GM19468 (cell line): ENCODE measurements around the gene MCUB.
"Not testable (repeated sequence)": the region's sequence is repeated elsewhere in the genome, so short reads cannot be mapped to it uniquely, and the experiment has no call there.

Experiments used
- ATAC-seq: cut with Tn5 transposase; IDR thresholded peaks from one replicate; pipeline ENCODE4 v1.9.1; 2021; ENCODE audit warnings: mild to moderate bottlenecking, moderate library complexity, moderate number of reproducible peaks; ENCODE audit not compliant: unreplicated experiment; ENCODE audit errors: extremely low read depth

The MCUB gene

GRCh38 chr4:109559983-109560686, at the start of gene MCUB:
TSS of gene MCUB (plus strand) at chr4:109560246. CDS start at chr4:109560338, 92 bp downstream.
- ATAC-seq, result peak; percentile 89

- ATAC-seq, result no peak
Measured at GRCh38 chr4:109510687-109511086, 49.4 kb upstream of the MCUB start.

GRCh38 chr4:109511414-109511813, 48.6 kb upstream of the MCUB start:
- ATAC-seq, result no peak

- not testable (repeated sequence) for ATAC-seq
Measured at GRCh38 chr4:109513368-109513767, 46.7 kb upstream of the MCUB start.

GRCh38 chr4:109532182-109532581, 27.9 kb upstream of the MCUB start:
- ATAC-seq, result no peak

GRCh38 chr4:109545401-109545800, 14.6 kb upstream of the MCUB start:
- no peak for ATAC-seq

- ATAC-seq, result no peak
Measured at GRCh38 chr4:109547394-109547793, 12.7 kb upstream of the MCUB start.

GRCh38 chr4:109548655-109549054, 11.4 kb upstream of the MCUB start:
- ATAC-seq, result no peak

- no peak for ATAC-seq
Measured at GRCh38 chr4:109552237-109552636, 7.8 kb upstream of the MCUB start.

GRCh38 chr4:109553130-109553529, 6.9 kb upstream of the MCUB start:
- no peak for ATAC-seq

GRCh38 chr4:109554971-109555370, 5.1 kb upstream of the MCUB start:
- ATAC-seq, result no peak

- ATAC-seq, result no peak
Measured at GRCh38 chr4:109557433-109557832, 2.6 kb upstream of the MCUB start.

- not testable (repeated sequence) for ATAC-seq
Measured at GRCh38 chr4:109558095-109558494, 2.0 kb upstream of the MCUB start.

GRCh38 chr4:109559625-109559982, 442 bp upstream of the MCUB start:
- ATAC-seq, result no peak

- ATAC-seq, result peak; percentile 52
Measured at GRCh38 chr4:109560687-109561461, 828 bp downstream of the MCUB start.

- ATAC-seq, result no peak
Measured at GRCh38 chr4:109562457-109563239, 2.6 kb downstream of the MCUB start.

GRCh38 chr4:109571494-109571893, 11.4 kb downstream of the MCUB start:
- no peak for ATAC-seq

GRCh38 chr4:109572154-109572553, 12.1 kb downstream of the MCUB start:
- no peak for ATAC-seq

GRCh38 chr4:109574443-109574850, 14.4 kb downstream of the MCUB start:
- no peak for ATAC-seq

GRCh38 chr4:109574931-109575804, 15.1 kb downstream of the MCUB start:
- no peak for ATAC-seq
